Endothelial cell of umbilical vein (primary cell): ENCODE measurements around the gene AKAP13. TPM values are rescaled to one million over a fixed set of nuclear protein-coding genes. Genes with fewer than 3 reads are reported as not detected.
A peak's percentile ranks its signal among the peaks of the same experiment; 100 is the strongest.

ENCODE experiments used
- BruUV-seq: library from RNA; stranded (reverse); fragments of 400-500 nt; replicated peaks from 2 replicates; lab custom pipeline; 2021; lab: Mats Ljungman, UMichigan
- CTCF ChIA-PET: fragments of 300-600, 350-600 bp; sonication (Branson Sonifier 250); formaldehyde crosslinking; loops from one replicate; lab custom pipeline; 2021; ENCODE audit warnings: antibody characterized with exemption, inconsistent platforms; lab: Charles Lee
- POLR2A ChIA-PET: fragments of 300-600, 350-600 bp; sonication (Branson Sonifier 250); formaldehyde crosslinking; loops from one replicate; lab custom pipeline; 2021; ENCODE audit warnings: antibody characterized with exemption, inconsistent platforms; lab: Charles Lee
- DNase-seq: peaks from one replicate; pipeline ENCODE4 v3.0.0-alpha.2; 2011; ENCODE audit warnings: low read depth, low spot score
- FAIRE-seq: peaks from 2 replicates; lab custom pipeline; 2011; peaks lifted over from hg19 to GRCh38; lab: Jason Lieb, UNC
- H2AFZ ChIP-seq: 2 replicates; pipeline ENCODE4 v1.6.0; 2012; ENCODE audit warnings: low read depth, low read length, control low read depth, inconsistent platforms
- H3K27ac ChIP-seq: 2 replicates; pipeline ENCODE4 v1.5.1; 2011; ENCODE audit warnings: low read depth, mild to moderate bottlenecking, control low read depth, low read length, moderate library complexity; ENCODE audit not compliant: insufficient read depth
- H3K27me3 ChIP-seq, 2 experiments: 2 replicates each; pipeline versions ENCODE4 v1.6.0 to v1.6.1; 2011; ENCODE audit warnings: low read length in 2 of 2, mixed read lengths in 1 of 2; ENCODE audit not compliant: control insufficient read depth in 2 of 2, insufficient read depth in 2 of 2
- H3K36me3 ChIP-seq, 2 experiments: 2 replicates in 1 of 2; 3 replicates in 1 of 2; pipeline ENCODE4 v1.5.1; 2011; ENCODE audit warnings: low read length in 2 of 2, mild to moderate bottlenecking in 1 of 2, moderate library complexity in 1 of 2; ENCODE audit not compliant: control insufficient read depth in 2 of 2, insufficient read depth in 2 of 2; ENCODE audit errors: extremely low read depth in 1 of 2
- H3K4me1 ChIP-seq: 3 replicates; pipeline ENCODE4 v1.5.1; 2011; ENCODE audit warnings: mild to moderate bottlenecking, low read length; ENCODE audit not compliant: control insufficient read depth, insufficient read depth; ENCODE audit errors: extremely low read depth
- H3K4me2 ChIP-seq: 2 replicates; pipeline ENCODE4 v1.6.1; 2011; ENCODE audit warnings: low read length, control low read depth, mixed read lengths; ENCODE audit not compliant: insufficient read depth
- H3K4me3 ChIP-seq, 3 experiments: fragments of 200-600 bp in 1 of 3; sonication (generic), shearing (Covaris generic) in 1 of 3; replicated peaks in 1 of 3; 2 replicates each; pipeline ENCODE4 v1.5.1; 2011 to 2016; ENCODE audit warnings: control low read depth in 3 of 3, low read length in 3 of 3, mild to moderate bottlenecking in 2 of 3, inconsistent platforms in 1 of 3, low read depth in 1 of 3, moderate library complexity in 1 of 3; ENCODE audit not compliant: insufficient read depth in 1 of 3
- H3K79me2 ChIP-seq: 2 replicates; pipeline ENCODE4 v1.6.0; 2012; ENCODE audit warnings: low read length, inconsistent platforms; ENCODE audit not compliant: control insufficient read depth, insufficient read depth
- H3K9ac ChIP-seq: replicated peaks from 2 replicates; pipeline ENCODE3; 2011; ENCODE audit warnings: low read length, control low read depth; ENCODE audit not compliant: insufficient read depth; ENCODE audit errors: extremely low read depth
- H3K9me1 ChIP-seq: replicated peaks from 3 replicates; pipeline ENCODE4 v1.6.0; 2011; ENCODE audit warnings: mild to moderate bottlenecking, low read length; ENCODE audit not compliant: control insufficient read depth, insufficient read depth; ENCODE audit errors: extremely low read depth
- H3K9me3 ChIP-seq: replicated peaks from 2 replicates; pipeline ENCODE4 v1.5.1; 2012; ENCODE audit warnings: low read length, inconsistent platforms; ENCODE audit not compliant: control insufficient read depth, insufficient read depth
- H4K20me1 ChIP-seq: replicated peaks from 2 replicates; pipeline ENCODE3; 2011; ENCODE audit warnings: mild to moderate bottlenecking, low read length; ENCODE audit not compliant: control insufficient read depth, insufficient read depth; ENCODE audit errors: extremely low read depth
- EZH2 ChIP-seq: IDR thresholded peaks from 2 replicates; pipeline ENCODE4 v1.6.1; 2012; ENCODE audit warnings: borderline replicate concordance, low read depth, mild to moderate bottlenecking, moderate library complexity, low read length, inconsistent platforms; ENCODE audit not compliant: severe bottlenecking
- FOS ChIP-seq: IDR thresholded peaks from 2 replicates; pipeline ENCODE4 v1.6.1; 2011; ENCODE audit warnings: mild to moderate bottlenecking, low read length, moderate library complexity, borderline replicate concordance; ENCODE audit not compliant: insufficient read depth
- GATA2 ChIP-seq: IDR thresholded peaks from 2 replicates; pipeline ENCODE4 v1.7.0; 2011; ENCODE audit warnings: low read depth, mild to moderate bottlenecking, moderate library complexity, mixed read lengths, low read length; ENCODE audit not compliant: insufficient read length, insufficient read depth
- JUN ChIP-seq: IDR thresholded peaks from 2 replicates; pipeline ENCODE4 v1.6.1; 2011; ENCODE audit warnings: borderline replicate concordance, low read depth; ENCODE audit not compliant: insufficient read length, insufficient read depth
- MYC ChIP-seq: IDR thresholded peaks from one replicate; pipeline ENCODE4 v1.6.1; 2011; ENCODE audit warnings: mild to moderate bottlenecking, low read depth, low read length
- POLR2A ChIP-seq: IDR thresholded peaks from 2 replicates; pipeline ENCODE4 v1.6.1; 2012; ENCODE audit warnings: low read depth, mild to moderate bottlenecking, control low read depth, low read length
- POLR2AphosphoS5 ChIP-seq: IDR thresholded peaks from 2 replicates; pipeline ENCODE4 v1.6.1; 2012; ENCODE audit warnings: low read depth, mild to moderate bottlenecking, control low read depth, low read length, moderate library complexity; ENCODE audit not compliant: insufficient read depth
- dilution Hi-C: fragments of 300-500 bp; cut with MboI; formaldehyde crosslinking; loops from one replicate; pipeline ENCODE4 v1.15.0; 2019; ENCODE audit warnings: low sequenced_read_pairs; ENCODE audit not compliant: extremely low pct_ligation_motif_present
- intact Hi-C: fragments of 100-400 bp; cut with micrococcal nuclease; formaldehyde crosslinking; loops from one replicate; pipeline ENCODE4 v1.10.0; 2022
- polyA plus RNA-seq, 4 experiments: library from polyadenylated mRNA; depleted of rRNA in 3 of 4; stranded (reverse) in 3 of 4; unstranded in 1 of 4; fragments of >200 nt; gene quantifications; 2 replicates each; pipeline versions ENCODE4 v1.2.1 to v1.2.3, GENCODE V29; 2011 to 2012; ENCODE audit warnings: missing spikeins in 1 of 4
- total RNA-seq: library from RNA; stranded (reverse); gene quantifications from 2 replicates; pipeline ENCODE4 v1.2.3, GENCODE V29; 2021
- TF ChIP-seq, protein P1 (sequence below), 2 donors: IDR thresholded peaks; 1 replicate in 1 of 2; 2 replicates in 1 of 2; pipeline ENCODE4 v1.5.1; 2011; ENCODE audit warnings: low read length in 2 of 2, mild to moderate bottlenecking in 2 of 2, moderate library complexity in 2 of 2, control low read depth in 1 of 2, inconsistent platforms in 1 of 2, low read depth in 1 of 2; ENCODE audit not compliant: insufficient read depth in 1 of 2; ENCODE audit errors: extremely low read depth in 1 of 2
- TF ChIP-seq, protein P2 (sequence below): IDR thresholded peaks from 2 replicates; pipeline ENCODE4 v1.6.1; 2011; ENCODE audit not compliant: insufficient read depth, insufficient read length

Gene AKAP13
- total and polyA plus RNA-seq, 2 donors (not counting 3 experiments of a cell fraction or from before 2014, with no cell fraction given), result 22.8 to 87.8 TPM

DNA sequence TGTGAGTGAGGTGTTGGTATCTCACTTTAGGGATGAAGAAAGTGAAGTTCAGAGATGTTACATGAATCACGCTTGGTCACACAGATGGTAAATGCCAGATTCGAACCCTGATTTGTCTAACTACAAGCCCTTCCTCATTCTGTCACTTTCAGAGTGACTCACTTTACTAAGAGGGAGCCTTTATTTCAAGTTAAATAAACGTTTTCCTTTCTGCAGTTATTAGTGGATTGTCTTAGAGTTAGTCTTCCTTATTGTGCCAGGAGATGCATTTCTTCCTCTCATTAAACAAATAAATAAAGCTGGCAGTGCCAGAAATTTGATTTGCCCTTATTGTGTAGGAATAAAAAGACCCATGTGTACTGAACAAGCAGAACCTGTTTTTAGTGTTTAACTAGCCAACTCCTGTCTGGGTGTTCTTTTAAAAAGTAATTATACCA, 162.5 kb downstream of the AKAP13 start:
- ChIA-PET CTCF (interaction anchor here (0.7 to 2.1 kb wide), 8 partner anchors 11 to 75 kb away, joined by 3 to 5 read pairs (median 4); no protein-coding TSS in a partner anchor), POLR2A (no interaction called here)
- dilution Hi-C loops, result no loop called here
- H3K27ac ChIP-seq, result no peak overlapping the region
- H3K9me3 ChIP-seq, result no peaks in the 10 kb centered on the region
- H3K9ac ChIP-seq, result no peak overlapping the region
- no peaks in the 10 kb centered on the region for H3K79me2 ChIP-seq
- FAIRE-seq, result peak; percentile 56
- H3K4me1 ChIP-seq, result peaks cover 6% of the 10 kb centered on the region
- no peaks in the 10 kb centered on the region for H3K9me1 ChIP-seq
- TF ChIP-seq FOS (no peak), EZH2 (no peak), GATA2 (no peak)
- TF ChIP-seq, protein P1, sequence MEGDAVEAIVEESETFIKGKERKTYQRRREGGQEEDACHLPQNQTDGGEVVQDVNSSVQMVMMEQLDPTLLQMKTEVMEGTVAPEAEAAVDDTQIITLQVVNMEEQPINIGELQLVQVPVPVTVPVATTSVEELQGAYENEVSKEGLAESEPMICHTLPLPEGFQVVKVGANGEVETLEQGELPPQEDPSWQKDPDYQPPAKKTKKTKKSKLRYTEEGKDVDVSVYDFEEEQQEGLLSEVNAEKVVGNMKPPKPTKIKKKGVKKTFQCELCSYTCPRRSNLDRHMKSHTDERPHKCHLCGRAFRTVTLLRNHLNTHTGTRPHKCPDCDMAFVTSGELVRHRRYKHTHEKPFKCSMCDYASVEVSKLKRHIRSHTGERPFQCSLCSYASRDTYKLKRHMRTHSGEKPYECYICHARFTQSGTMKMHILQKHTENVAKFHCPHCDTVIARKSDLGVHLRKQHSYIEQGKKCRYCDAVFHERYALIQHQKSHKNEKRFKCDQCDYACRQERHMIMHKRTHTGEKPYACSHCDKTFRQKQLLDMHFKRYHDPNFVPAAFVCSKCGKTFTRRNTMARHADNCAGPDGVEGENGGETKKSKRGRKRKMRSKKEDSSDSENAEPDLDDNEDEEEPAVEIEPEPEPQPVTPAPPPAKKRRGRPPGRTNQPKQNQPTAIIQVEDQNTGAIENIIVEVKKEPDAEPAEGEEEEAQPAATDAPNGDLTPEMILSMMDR (IDR thresholded peaks at IDR 0.05; ENCODE audit: extremely low read depth in 1 of 2, insufficient read depth in 1 of 2, low read depth in 1 of 2, low read length in 2 of 2), result no peak
- H3K4me2 ChIP-seq, result no peak overlapping the region
- intact Hi-C loops, result loop anchor here (5.0 kb wide), 1 partner anchor 39 kb away; no protein-coding TSS in a partner anchor
- H2AFZ ChIP-seq, result no peak overlapping the region
- H3K4me3 ChIP-seq, result no peak overlapping the region
- H3K27me3 ChIP-seq, result no peaks in the 10 kb centered on the region
- peaks cover 0 to 3% of the 10 kb centered on the region in 2 experiments for H3K36me3 ChIP-seq
- DNase-seq, result peak; percentile 49
- BruUV-seq, result no TSS peak
- no peaks in the 10 kb centered on the region for H4K20me1 ChIP-seq

DNA sequence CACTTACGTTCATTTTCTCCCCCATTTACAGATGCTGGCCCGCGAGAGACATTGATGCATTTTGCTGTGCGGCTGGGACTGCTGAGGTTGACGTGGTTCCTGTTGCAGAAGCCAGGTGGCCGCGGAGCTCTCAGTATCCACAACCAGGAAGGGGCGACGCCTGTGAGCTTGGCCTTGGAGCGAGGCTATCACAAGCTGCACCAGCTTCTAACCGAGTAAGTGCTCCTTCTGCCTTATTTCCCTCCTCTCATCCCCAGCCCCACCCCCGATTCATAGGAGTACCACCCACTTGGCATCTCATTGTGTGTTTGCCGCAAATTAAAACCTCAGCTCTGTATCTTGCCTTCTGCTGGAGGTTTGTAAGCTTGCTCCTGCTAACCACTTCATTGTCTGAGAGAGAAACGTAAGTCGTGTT, 163.3 kb downstream of the AKAP13 start:
- no TSS peak for BruUV-seq
- intact Hi-C loops, result loop anchor here (5.0 kb wide), 1 partner anchor 39 kb away; no protein-coding TSS in a partner anchor
- dilution Hi-C loops, result no loop called here
- peaks cover 6% of the 10 kb centered on the region for H3K4me1 ChIP-seq
- peaks cover 3% of the 10 kb centered on the region for H4K20me1 ChIP-seq
- no peaks in the 10 kb centered on the region for H3K79me2 ChIP-seq
- FAIRE-seq (no peak), DNase-seq (peak; percentile 43)
- no peaks in the 10 kb centered on the region for H3K9me1 ChIP-seq
- H3K4me3 ChIP-seq, result no peak overlapping the region
- TF ChIP-seq, protein P2, sequence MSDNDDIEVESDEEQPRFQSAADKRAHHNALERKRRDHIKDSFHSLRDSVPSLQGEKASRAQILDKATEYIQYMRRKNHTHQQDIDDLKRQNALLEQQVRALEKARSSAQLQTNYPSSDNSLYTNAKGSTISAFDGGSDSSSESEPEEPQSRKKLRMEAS, result no peak
- no peak for TF ChIP-seq JUN
- TF ChIP-seq, protein P1 (IDR thresholded peaks at IDR 0.05; ENCODE audit: extremely low read depth in 1 of 2, insufficient read depth in 1 of 2, low read depth in 1 of 2, low read length in 2 of 2), result no peak
- TF ChIP-seq POLR2AphosphoS5, result no peak
- no peak for TF ChIP-seq POLR2A
- no peak for TF ChIP-seq FOS
- TF ChIP-seq EZH2, result no peak
- TF ChIP-seq MYC, result no peak
- TF ChIP-seq GATA2, result no peak
- H3K27ac ChIP-seq, result no peak overlapping the region
- no peaks in the 10 kb centered on the region for H3K27me3 ChIP-seq
- peaks cover 0 to 3% of the 10 kb centered on the region in 2 experiments for H3K36me3 ChIP-seq
- no peaks in the 10 kb centered on the region for H3K9me3 ChIP-seq
- H2AFZ ChIP-seq, result no peak overlapping the region
- no peak overlapping the region for H3K9ac ChIP-seq
- H3K4me2 ChIP-seq, result no peak overlapping the region
- POLR2A ChIA-PET, result no interaction called here
- CTCF ChIA-PET, result interaction anchor here (0.7 to 2.1 kb wide), 8 partner anchors 11 to 74 kb away, joined by 3 to 5 read pairs (median 4); no protein-coding TSS in a partner anchor
